HEK293 (cell line): ENCODE results near the gene SAFB.

Source experiments
- AEBP2 ChIP-seq: fragments of 450-650 bp; formaldehyde crosslinking; IDR thresholded peaks from 2 replicates; pipeline ENCODE4 v1.5.1; 2016; ENCODE audit warnings: missing biosample characterization, missing genetic modification characterization, borderline replicate concordance
- EGR2 ChIP-seq: fragments of 450-650 bp; formaldehyde crosslinking; IDR thresholded peaks from 2 replicates; pipeline ENCODE4 v1.5.1; 2016; ENCODE audit warnings: low read depth, missing biosample characterization, missing genetic modification characterization
- GLI4 ChIP-seq: fragments of 450-650 bp; formaldehyde crosslinking; IDR thresholded peaks from 2 replicates; pipeline ENCODE4 v1.5.1; 2016; ENCODE audit warnings: missing biosample characterization, missing genetic modification characterization
- GLIS2 ChIP-seq: fragments of 450-650 bp; formaldehyde crosslinking; IDR thresholded peaks from 2 replicates; pipeline ENCODE4 v1.5.1; 2016; ENCODE audit warnings: missing biosample characterization, missing genetic modification characterization
- PRDM1 ChIP-seq: fragments of 450-650 bp; formaldehyde crosslinking; IDR thresholded peaks from 2 replicates; pipeline ENCODE4; 2016; ENCODE audit warnings: missing biosample characterization, missing genetic modification characterization
- RBAK ChIP-seq: fragments of 450-650 bp; formaldehyde crosslinking; IDR thresholded peaks from 2 replicates; pipeline ENCODE4 v1.5.1; 2016; ENCODE audit warnings: missing biosample characterization, missing genetic modification characterization
- SCRT2 ChIP-seq: fragments of 450-650 bp; formaldehyde crosslinking; IDR thresholded peaks from 2 replicates; pipeline ENCODE4 v1.5.1; 2016; ENCODE audit warnings: missing biosample characterization, missing genetic modification characterization
- TCF7L2 ChIP-seq: IDR thresholded peaks from 2 replicates; pipeline ENCODE4 v1.6.1; 2011; ENCODE audit warnings: low read depth, mild to moderate bottlenecking, inconsistent platforms, low read length, moderate library complexity, borderline replicate concordance
- ZBTB26 ChIP-seq: fragments of 450-650 bp; formaldehyde crosslinking; optimal IDR thresholded peaks from 2 replicates; pipeline ENCODE3; 2016; ENCODE audit warnings: missing biosample characterization, mild to moderate bottlenecking, missing genetic modification characterization
- ZIC2 ChIP-seq: fragments of 450-650 bp; formaldehyde crosslinking; IDR thresholded peaks from 2 replicates; pipeline ENCODE4 v1.5.1; 2016; ENCODE audit warnings: missing biosample characterization, missing genetic modification characterization
- ZNF112 ChIP-seq: fragments of 450-650 bp; formaldehyde crosslinking; IDR thresholded peaks from 2 replicates; pipeline ENCODE4 v1.5.0; 2017; ENCODE audit warnings: missing biosample characterization, missing genetic modification characterization
- ZNF146 ChIP-seq: fragments of 450-650 bp; formaldehyde crosslinking; IDR thresholded peaks from 2 replicates; pipeline ENCODE4 v1.5.1; 2016; ENCODE audit warnings: missing biosample characterization, missing genetic modification characterization
- ZNF157 ChIP-seq: fragments of 450-650 bp; formaldehyde crosslinking; IDR thresholded peaks from 2 replicates; pipeline ENCODE4 v1.5.1; 2016; ENCODE audit warnings: missing biosample characterization, missing genetic modification characterization
- ZNF169 ChIP-seq: fragments of 450-650 bp; formaldehyde crosslinking; IDR thresholded peaks from 2 replicates; pipeline ENCODE4 v1.5.1; 2016; ENCODE audit warnings: missing biosample characterization, missing genetic modification characterization
- ZNF175 ChIP-seq: fragments of 450-650 bp; formaldehyde crosslinking; IDR thresholded peaks from 2 replicates; pipeline ENCODE4 v1.5.1; 2016; ENCODE audit warnings: missing biosample characterization, missing genetic modification characterization
- ZNF274 ChIP-seq, 2 experiments: fragments of 200-500 bp in 1 of 2; fragments of 450-650 bp in 1 of 2; sonication (Bioruptor generic) in 1 of 2; formaldehyde crosslinking in 1 of 2; IDR thresholded peaks; 2 replicates each; pipeline versions ENCODE4 v1.5.1 to v1.6.1; 2014 to 2016; ENCODE audit warnings: borderline replicate concordance in 1 of 2, inconsistent platforms in 1 of 2, low read length in 1 of 2, missing biosample characterization in 1 of 2, missing genetic modification characterization in 1 of 2
- ZNF362 ChIP-seq: fragments of 450-650 bp; formaldehyde crosslinking; IDR thresholded peaks from 2 replicates; pipeline ENCODE4 v1.5.1; 2016; ENCODE audit warnings: missing biosample characterization, missing genetic modification characterization
- ZNF423 ChIP-seq: fragments of 450-650 bp; formaldehyde crosslinking; IDR thresholded peaks from 2 replicates; pipeline ENCODE4 v1.5.1; 2016; ENCODE audit warnings: missing biosample characterization, missing genetic modification characterization
- ZNF560 ChIP-seq: fragments of 450-650 bp; formaldehyde crosslinking; IDR thresholded peaks from 2 replicates; pipeline ENCODE4 v1.5.1; 2017; ENCODE audit warnings: missing biosample characterization, missing genetic modification characterization, borderline replicate concordance
- ZNF561 ChIP-seq: fragments of 450-650 bp; IDR thresholded peaks from 2 replicates; pipeline ENCODE4 v1.5.1; 2018; ENCODE audit warnings: missing biosample characterization, missing genetic modification characterization, borderline replicate concordance
- ZNF580 ChIP-seq: fragments of 450-650 bp; formaldehyde crosslinking; IDR thresholded peaks from 2 replicates; pipeline ENCODE4 v1.5.1; 2016; ENCODE audit warnings: missing biosample characterization, missing genetic modification characterization
- ZNF645 ChIP-seq: fragments of 450-650 bp; formaldehyde crosslinking; IDR thresholded peaks from 2 replicates; pipeline ENCODE4; 2016; ENCODE audit warnings: missing biosample characterization, missing genetic modification characterization
- ZNF658 ChIP-seq: fragments of 450-650 bp; formaldehyde crosslinking; IDR thresholded peaks from 2 replicates; pipeline ENCODE4; 2016; ENCODE audit warnings: missing biosample characterization, missing genetic modification characterization
- ZNF843 ChIP-seq: fragments of 450-650 bp; formaldehyde crosslinking; IDR thresholded peaks from 2 replicates; pipeline ENCODE4 v1.5.1; 2016; ENCODE audit warnings: missing biosample characterization, missing genetic modification characterization
- TF ChIP-seq, protein P1 (sequence below): fragments of 450-650 bp; formaldehyde crosslinking; IDR thresholded peaks from 2 replicates; pipeline ENCODE4 v1.5.1; 2016; ENCODE audit warnings: missing biosample characterization, missing genetic modification characterization
- TF ChIP-seq, protein P2 (sequence below): fragments of 450-650 bp; formaldehyde crosslinking; IDR thresholded peaks from 2 replicates; pipeline ENCODE4 v1.5.1; 2017; ENCODE audit warnings: missing biosample characterization, missing genetic modification characterization
- TF ChIP-seq, protein P3 (sequence below): fragments of 450-650 bp; IDR thresholded peaks from 2 replicates; pipeline ENCODE4 v1.5.1; 2018; ENCODE audit warnings: missing biosample characterization, mild to moderate bottlenecking, missing genetic modification characterization

SAFB gene

DNA sequence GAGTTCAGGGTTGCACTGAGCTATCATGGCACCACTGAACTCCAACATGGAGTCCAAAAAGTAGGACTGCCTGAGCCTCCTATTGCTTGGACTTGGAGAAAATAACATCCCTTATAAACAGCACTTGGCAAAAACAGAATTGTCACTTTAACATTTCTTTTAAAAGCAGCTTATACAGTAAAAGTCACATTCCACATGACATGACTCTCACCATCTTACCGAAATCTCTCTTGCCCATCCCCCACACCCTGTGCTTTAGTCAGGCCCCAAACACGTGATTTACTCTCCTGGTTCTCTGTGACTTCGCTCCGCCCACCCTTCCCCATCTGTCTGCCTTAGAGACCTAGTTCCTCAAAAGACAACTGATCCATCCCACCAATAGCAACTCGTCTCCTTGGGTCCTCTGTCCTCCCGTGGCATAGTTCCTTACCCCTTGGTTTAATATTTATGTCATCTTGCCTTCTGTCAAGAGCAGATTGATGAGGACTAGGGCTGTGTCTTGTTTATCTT is 4.6 kb downstream of the SAFB start (continued):
- TF ChIP-seq, protein P1, sequence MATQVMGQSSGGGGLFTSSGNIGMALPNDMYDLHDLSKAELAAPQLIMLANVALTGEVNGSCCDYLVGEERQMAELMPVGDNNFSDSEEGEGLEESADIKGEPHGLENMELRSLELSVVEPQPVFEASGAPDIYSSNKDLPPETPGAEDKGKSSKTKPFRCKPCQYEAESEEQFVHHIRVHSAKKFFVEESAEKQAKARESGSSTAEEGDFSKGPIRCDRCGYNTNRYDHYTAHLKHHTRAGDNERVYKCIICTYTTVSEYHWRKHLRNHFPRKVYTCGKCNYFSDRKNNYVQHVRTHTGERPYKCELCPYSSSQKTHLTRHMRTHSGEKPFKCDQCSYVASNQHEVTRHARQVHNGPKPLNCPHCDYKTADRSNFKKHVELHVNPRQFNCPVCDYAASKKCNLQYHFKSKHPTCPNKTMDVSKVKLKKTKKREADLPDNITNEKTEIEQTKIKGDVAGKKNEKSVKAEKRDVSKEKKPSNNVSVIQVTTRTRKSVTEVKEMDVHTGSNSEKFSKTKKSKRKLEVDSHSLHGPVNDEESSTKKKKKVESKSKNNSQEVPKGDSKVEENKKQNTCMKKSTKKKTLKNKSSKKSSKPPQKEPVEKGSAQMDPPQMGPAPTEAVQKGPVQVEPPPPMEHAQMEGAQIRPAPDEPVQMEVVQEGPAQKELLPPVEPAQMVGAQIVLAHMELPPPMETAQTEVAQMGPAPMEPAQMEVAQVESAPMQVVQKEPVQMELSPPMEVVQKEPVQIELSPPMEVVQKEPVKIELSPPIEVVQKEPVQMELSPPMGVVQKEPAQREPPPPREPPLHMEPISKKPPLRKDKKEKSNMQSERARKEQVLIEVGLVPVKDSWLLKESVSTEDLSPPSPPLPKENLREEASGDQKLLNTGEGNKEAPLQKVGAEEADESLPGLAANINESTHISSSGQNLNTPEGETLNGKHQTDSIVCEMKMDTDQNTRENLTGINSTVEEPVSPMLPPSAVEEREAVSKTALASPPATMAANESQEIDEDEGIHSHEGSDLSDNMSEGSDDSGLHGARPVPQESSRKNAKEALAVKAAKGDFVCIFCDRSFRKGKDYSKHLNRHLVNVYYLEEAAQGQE (tag by site-specific recombination): no peak
- TF ChIP-seq ZNF561 (no peak), PRDM1 (tag by site-specific recombination) (peak; percentile 79), EGR2 (tag by site-specific recombination) (peak; percentile 36; the same call in 1 of the 2 replicates), ZNF274 (IDR thresholded peaks at IDR 0.05; ENCODE audit: low read length) (no peak), ZNF274 (tag by site-specific recombination; IDR thresholded peaks at IDR 0.05; ENCODE audit: borderline replicate concordance) (no peak), ZNF580 (tag by site-specific recombination) (no peak), ZNF175 (tag by site-specific recombination) (no peak), ZNF146 (no peak), ZNF423 (no peak), ZIC2 (no peak), AEBP2 (no peak), RBAK (no peak), ZNF112 (tag by site-specific recombination) (no peak), ZNF169 (tag by site-specific recombination) (no peak), TCF7L2 (no peak), ZNF157 (tag by site-specific recombination) (no peak), SCRT2 (tag by site-specific recombination) (no peak), ZNF843 (tag by site-specific recombination) (no peak), ZNF645 (no peak), ZNF560 (tag by site-specific recombination) (no peak), GLI4 (tag by site-specific recombination) (no peak), ZNF658 (tag by site-specific recombination) (no peak), ZNF362 (tag by site-specific recombination) (no peak), ZBTB26 (no peak), GLIS2 (tag by site-specific recombination) (no peak)
- TF ChIP-seq, protein P2, sequence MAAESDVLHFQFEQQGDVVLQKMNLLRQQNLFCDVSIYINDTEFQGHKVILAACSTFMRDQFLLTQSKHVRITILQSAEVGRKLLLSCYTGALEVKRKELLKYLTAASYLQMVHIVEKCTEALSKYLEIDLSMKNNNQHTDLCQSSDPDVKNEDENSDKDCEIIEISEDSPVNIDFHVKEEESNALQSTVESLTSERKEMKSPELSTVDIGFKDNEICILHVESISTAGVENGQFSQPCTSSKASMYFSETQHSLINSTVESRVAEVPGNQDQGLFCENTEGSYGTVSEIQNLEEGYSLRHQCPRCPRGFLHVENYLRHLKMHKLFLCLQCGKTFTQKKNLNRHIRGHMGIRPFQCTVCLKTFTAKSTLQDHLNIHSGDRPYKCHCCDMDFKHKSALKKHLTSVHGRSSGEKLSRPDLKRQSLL (tag by site-specific recombination): no peak
- TF ChIP-seq, protein P3, sequence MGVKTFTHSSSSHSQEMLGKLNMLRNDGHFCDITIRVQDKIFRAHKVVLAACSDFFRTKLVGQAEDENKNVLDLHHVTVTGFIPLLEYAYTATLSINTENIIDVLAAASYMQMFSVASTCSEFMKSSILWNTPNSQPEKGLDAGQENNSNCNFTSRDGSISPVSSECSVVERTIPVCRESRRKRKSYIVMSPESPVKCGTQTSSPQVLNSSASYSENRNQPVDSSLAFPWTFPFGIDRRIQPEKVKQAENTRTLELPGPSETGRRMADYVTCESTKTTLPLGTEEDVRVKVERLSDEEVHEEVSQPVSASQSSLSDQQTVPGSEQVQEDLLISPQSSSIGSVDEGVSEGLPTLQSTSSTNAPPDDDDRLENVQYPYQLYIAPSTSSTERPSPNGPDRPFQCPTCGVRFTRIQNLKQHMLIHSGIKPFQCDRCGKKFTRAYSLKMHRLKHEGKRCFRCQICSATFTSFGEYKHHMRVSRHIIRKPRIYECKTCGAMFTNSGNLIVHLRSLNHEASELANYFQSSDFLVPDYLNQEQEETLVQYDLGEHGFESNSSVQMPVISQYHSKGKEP (tag by site-specific recombination): no peak
